ENCODE data around the gene TMOD3.

TMOD3 gene

GRCh38 chr15:51931016-51931415 is 101.6 kb downstream of the TMOD3 start:
- Histone ChIP-seq H3K4me2 (no peak overlapping the region), H3K27ac (no peak overlapping the region), H4K20me1 (ENCODE audit: insufficient read depth) (no peaks in the 10 kb centered on the region), H3K36me3 (ENCODE audit: insufficient read depth) (no peaks in the 10 kb centered on the region), H3K27me3 (ENCODE audit: insufficient read depth, low read depth) (no peaks in the 10 kb centered on the region), H2AFZ (ENCODE audit: low read depth) (no peak overlapping the region), H3K4me3 (IDR thresholded peaks at IDR 0.05; ENCODE audit: insufficient read depth, low read depth, low read length) (no peak overlapping the region), H3K79me2 (ENCODE audit: insufficient read depth, low read depth) (no peaks in the 10 kb centered on the region), H3K9ac (no peak overlapping the region), H3K4me1 (ENCODE audit: low read depth, poor library complexity, severe bottlenecking) (no peaks in the 10 kb centered on the region)
- TF ChIP-seq CTCF (conservative IDR thresholded peaks at IDR 0.05; ENCODE audit: low read depth, low read length), result no peak

- Histone ChIP-seq H2AFZ (ENCODE audit: low read depth) (no peak overlapping the region), H3K4me2 (no peak overlapping the region), H3K9ac (no peak overlapping the region), H3K79me2 (ENCODE audit: insufficient read depth, low read depth) (no peaks in the 10 kb centered on the region), H3K4me1 (ENCODE audit: low read depth, poor library complexity, severe bottlenecking) (no peaks in the 10 kb centered on the region), H4K20me1 (ENCODE audit: insufficient read depth) (no peaks in the 10 kb centered on the region), H3K27ac (no peak overlapping the region), H3K27me3 (ENCODE audit: insufficient read depth, low read depth) (no peaks in the 10 kb centered on the region), H3K4me3 (IDR thresholded peaks at IDR 0.05; ENCODE audit: insufficient read depth, low read depth, low read length) (no peak overlapping the region), H3K36me3 (ENCODE audit: insufficient read depth) (no peaks in the 10 kb centered on the region)
- TF ChIP-seq CTCF (conservative IDR thresholded peaks at IDR 0.05; ENCODE audit: low read depth, low read length), result no peak
These were observed 102.2 kb downstream of the TMOD3 start for GRCh38 chr15:51931638-51932037.

- H3K9ac ChIP-seq, result no peak overlapping the region
- H3K4me1 ChIP-seq (ENCODE audit: low read depth, poor library complexity, severe bottlenecking), result no peaks in the 10 kb centered on the region
- no peaks in the 10 kb centered on the region for H3K36me3 ChIP-seq (ENCODE audit: insufficient read depth)
- H4K20me1 ChIP-seq (ENCODE audit: insufficient read depth), result no peaks in the 10 kb centered on the region
- TF ChIP-seq CTCF (conservative IDR thresholded peaks at IDR 0.05; ENCODE audit: low read depth, low read length), result no peak
- H3K27me3 ChIP-seq (ENCODE audit: insufficient read depth, low read depth), result no peaks in the 10 kb centered on the region
- no peaks in the 10 kb centered on the region for H3K79me2 ChIP-seq (ENCODE audit: insufficient read depth, low read depth)
- no peak overlapping the region for H2AFZ ChIP-seq (ENCODE audit: low read depth)
- H3K4me3 ChIP-seq (IDR thresholded peaks at IDR 0.05; ENCODE audit: insufficient read depth, low read depth, low read length), result no peak overlapping the region
- no peak overlapping the region for H3K4me2 ChIP-seq
- H3K27ac ChIP-seq, result no peak overlapping the region
These were observed 102.7 kb downstream of the TMOD3 start for GRCh38 chr15:51932161-51932560.

GRCh38 chr15:51935466-51936104 is 106.1 kb downstream of the TMOD3 start:
- Histone ChIP-seq H2AFZ (ENCODE audit: low read depth) (no peak overlapping the region), H3K27ac (no peak overlapping the region), H3K4me3 (IDR thresholded peaks at IDR 0.05; ENCODE audit: insufficient read depth, low read depth, low read length) (no peak overlapping the region)

More at GRCh38 chr15:51935466-51936104, 106.1 kb downstream of the TMOD3 start:
- H3K36me3 ChIP-seq (ENCODE audit: insufficient read depth), result no peaks in the 10 kb centered on the region
- TF ChIP-seq CTCF (conservative IDR thresholded peaks at IDR 0.05; ENCODE audit: low read depth, low read length), result no peak
- H3K4me2 ChIP-seq, result no peak overlapping the region
- H3K79me2 ChIP-seq (ENCODE audit: insufficient read depth, low read depth), result no peaks in the 10 kb centered on the region
- H4K20me1 ChIP-seq (ENCODE audit: insufficient read depth), result no peaks in the 10 kb centered on the region
- H3K9ac ChIP-seq, result no peak overlapping the region
- no peaks in the 10 kb centered on the region for H3K27me3 ChIP-seq (ENCODE audit: insufficient read depth, low read depth)
- H3K4me1 ChIP-seq (ENCODE audit: low read depth, poor library complexity, severe bottlenecking), result no peaks in the 10 kb centered on the region

All from KMS-11 (cell line).